Keratinocyte (primary cell): ENCODE results near the gene PAPPA. TPM values are rescaled to one million over a fixed set of nuclear protein-coding genes. Genes with fewer than 3 reads are reported as not detected.

Experiments
- DNase-seq: peaks from one replicate; pipeline ENCODE4 v3.0.0-alpha.2; 2011; ENCODE audit warnings: low read depth, missing footprints, low spot score
- FAIRE-seq: peaks from 2 replicates; lab custom pipeline; 2011; peaks lifted over from hg19 to GRCh38; lab: Jason Lieb, UNC
- H2AFZ ChIP-seq: 2 replicates; pipeline ENCODE4 v1.6.0; 2012; ENCODE audit warnings: low read length, control low read depth, inconsistent platforms; ENCODE audit not compliant: control insufficient read depth
- H3K27ac ChIP-seq: 2 replicates; pipeline ENCODE4 v1.5.1; 2011; ENCODE audit warnings: low read length; ENCODE audit not compliant: control insufficient read depth, insufficient read depth
- H3K27me3 ChIP-seq: 3 replicates; pipeline ENCODE4 v1.6.0; 2011; ENCODE audit warnings: low read length; ENCODE audit not compliant: control insufficient read depth, insufficient read depth; ENCODE audit errors: extremely low read depth
- H3K36me3 ChIP-seq, 2 experiments: 2 replicates in 1 of 2; 3 replicates in 1 of 2; pipeline ENCODE4 v1.5.1; 2011; ENCODE audit warnings: low read length in 2 of 2, mild to moderate bottlenecking in 1 of 2; ENCODE audit not compliant: control insufficient read depth in 2 of 2, insufficient read depth in 2 of 2; ENCODE audit errors: extremely low read depth in 1 of 2
- H3K4me1 ChIP-seq: 3 replicates; pipeline ENCODE4 v1.5.1; 2011; ENCODE audit warnings: low read length; ENCODE audit not compliant: control insufficient read depth, insufficient read depth; ENCODE audit errors: extremely low read depth
- H3K4me2 ChIP-seq: 3 replicates; pipeline ENCODE4 v1.6.0; 2011; ENCODE audit warnings: low read depth, low read length; ENCODE audit not compliant: control insufficient read depth, insufficient read depth; ENCODE audit errors: extremely low read depth
- H3K4me3 ChIP-seq, 3 experiments: fragments of 200-600 bp in 1 of 3; sonication (generic) in 1 of 3; 2 replicates in 2 of 3; 3 replicates in 1 of 3; pipeline ENCODE4 v1.5.1; 2011 to 2016; ENCODE audit warnings: low read length in 3 of 3, mild to moderate bottlenecking in 3 of 3, control low read depth in 2 of 3, inconsistent platforms in 1 of 3, low read depth in 1 of 3, mixed read lengths in 1 of 3, mixed run types in 1 of 3, moderate library complexity in 1 of 3; ENCODE audit not compliant: control insufficient read depth in 2 of 3, insufficient read depth in 2 of 3; ENCODE audit errors: extremely low read depth in 1 of 3
- H3K79me2 ChIP-seq: 2 replicates; pipeline ENCODE4 v1.6.0; 2012; ENCODE audit warnings: low read length; ENCODE audit not compliant: control insufficient read depth, insufficient read depth
- H3K9ac ChIP-seq: 3 replicates; pipeline ENCODE4 v1.6.0; 2011; ENCODE audit warnings: low read length; ENCODE audit not compliant: control insufficient read depth, insufficient read depth; ENCODE audit errors: extremely low read depth
- H3K9me1 ChIP-seq: 3 replicates; pipeline ENCODE4 v1.6.0; 2011; ENCODE audit warnings: low read length; ENCODE audit not compliant: control insufficient read depth, insufficient read depth; ENCODE audit errors: extremely low read depth
- H3K9me3 ChIP-seq: 2 replicates; pipeline ENCODE4 v1.5.1; 2012; ENCODE audit warnings: low read depth, low read length; ENCODE audit not compliant: control insufficient read depth
- H4K20me1 ChIP-seq: 3 replicates; pipeline ENCODE4 v1.6.0; 2011; ENCODE audit warnings: low read length; ENCODE audit not compliant: control insufficient read depth, insufficient read depth; ENCODE audit errors: extremely low read depth
- CTCF ChIP-seq, 3 experiments: IDR thresholded peaks in 1 of 3; conservative IDR thresholded peaks in 1 of 3; optimal IDR thresholded peaks in 1 of 3; 2 replicates in 2 of 3; 3 replicates in 1 of 3; pipeline versions ENCODE3 to v1.5.1; 2011; ENCODE audit warnings: low read length in 3 of 3, mild to moderate bottlenecking in 3 of 3, moderate library complexity in 2 of 3, control low read depth in 1 of 3, inconsistent platforms in 1 of 3; ENCODE audit not compliant: insufficient read depth in 2 of 3; ENCODE audit errors: extremely low read depth in 1 of 3
- EZH2 ChIP-seq: IDR thresholded peaks from one replicate; pipeline ENCODE4 v1.6.1; 2012; ENCODE audit warnings: inconsistent platforms, mild to moderate bottlenecking, low read length, moderate library complexity
- dilution Hi-C: fragments of 300-500 bp; cut with MboI; formaldehyde crosslinking; loops from one replicate; pipeline ENCODE4 v1.7.0; 2020; ENCODE audit warnings: low sequenced_read_pairs; ENCODE audit not compliant: extremely low pct_ligation_motif_present
- polyA plus RNA-seq, 5 experiments: library from polyadenylated mRNA; depleted of rRNA in 3 of 5; stranded (reverse) in 3 of 5; stranded (forward) in 1 of 5; unstranded in 1 of 5; fragments of >200 nt; gene quantifications; 1 replicate in 1 of 5; 2 replicates in 3 of 5; 3 replicates in 1 of 5; pipeline versions ENCODE4 v1.2.1 to v1.2.3, GENCODE V29; 2011 to 2012; ENCODE audit warnings: missing spikeins in 2 of 5, low read depth in 1 of 5, low replicate concordance in 1 of 5

Gene PAPPA
- polyA plus RNA-seq, 1 donor (not counting 4 experiments of a cell fraction or from before 2014, with no cell fraction given) = 0.77 TPM

DNA sequence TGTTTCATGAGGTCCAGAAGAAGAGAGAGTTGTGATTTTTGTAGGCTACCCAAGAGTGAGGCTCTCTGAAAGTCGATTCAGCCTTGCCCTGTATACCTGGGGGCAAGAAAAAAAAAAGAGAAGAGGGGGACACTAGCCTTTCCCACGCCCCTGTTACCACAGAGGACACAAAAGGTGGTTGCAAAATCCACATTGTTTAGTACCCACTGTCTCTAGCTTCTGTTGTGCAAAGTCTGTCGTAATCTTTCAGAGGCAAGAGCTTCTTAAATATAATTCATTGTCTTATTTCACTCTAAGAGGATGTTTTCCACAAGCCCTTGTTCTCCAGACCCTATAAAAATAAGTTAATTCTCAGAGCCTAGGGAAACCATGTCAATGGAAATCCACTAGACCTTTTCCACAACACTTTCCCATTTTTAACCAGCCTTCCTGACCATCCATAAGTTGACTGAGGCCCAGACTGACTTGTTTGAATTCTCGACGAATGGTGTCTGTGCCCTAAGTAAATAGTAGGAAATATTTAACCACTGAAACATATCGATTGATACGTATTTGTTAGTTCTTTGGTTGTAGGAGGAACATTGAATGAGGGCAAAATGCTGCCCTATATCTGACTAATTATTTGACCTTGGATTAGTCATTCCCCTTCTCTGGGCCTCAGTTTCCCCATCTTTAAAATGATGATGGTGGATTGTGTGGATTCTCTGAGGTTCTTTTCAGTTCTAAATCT is 182.7 kb downstream of the PAPPA start:
- no peak for FAIRE-seq
- Histone ChIP-seq H3K4me1 (no peaks in the 10 kb centered on the region), H3K27ac (no peak overlapping the region), H3K79me2 (no peaks in the 10 kb centered on the region), H3K4me3 (no peak overlapping the region), H3K36me3 (no peaks in the 10 kb centered on the region), H4K20me1 (no peaks in the 10 kb centered on the region), H3K9ac (no peak overlapping the region), H3K9me1 (no peaks in the 10 kb centered on the region), H3K4me2 (no peak overlapping the region), H3K9me3 (no peaks in the 10 kb centered on the region), H3K27me3 (no peaks in the 10 kb centered on the region), H2AFZ (no peak overlapping the region)
- TF ChIP-seq CTCF (optimal IDR thresholded peaks at IDR 0.05 in 1 of 3, IDR thresholded peaks at IDR 0.05 in 1 of 3, conservative IDR thresholded peaks at IDR 0.05 in 1 of 3; ENCODE audit: extremely low read depth in 1 of 3, insufficient read depth in 2 of 3, low read length in 3 of 3) (no peak), EZH2 (no peak)
- dilution Hi-C loops = no loop called here
- DNase-seq = no peak

GRCh38 chr9:116337015-116337414 is 183.4 kb downstream of the PAPPA start:
- no peaks in the 10 kb centered on the region for H3K9me1 ChIP-seq
- no peak for TF ChIP-seq CTCF (optimal IDR thresholded peaks at IDR 0.05 in 1 of 3, IDR thresholded peaks at IDR 0.05 in 1 of 3, conservative IDR thresholded peaks at IDR 0.05 in 1 of 3; ENCODE audit: extremely low read depth in 1 of 3, insufficient read depth in 2 of 3, low read length in 3 of 3)
- no peak for TF ChIP-seq EZH2
- dilution Hi-C loops = no loop called here
- no peak for FAIRE-seq
- H3K4me3 ChIP-seq = no peak overlapping the region
- DNase-seq = no peak
- H3K9me3 ChIP-seq = no peaks in the 10 kb centered on the region
- H3K79me2 ChIP-seq = no peaks in the 10 kb centered on the region
- no peaks in the 10 kb centered on the region for H3K36me3 ChIP-seq
- no peak overlapping the region for H3K27ac ChIP-seq
- H3K27me3 ChIP-seq = no peaks in the 10 kb centered on the region
- no peak overlapping the region for H3K9ac ChIP-seq
- no peaks in the 10 kb centered on the region for H4K20me1 ChIP-seq
- no peak overlapping the region for H2AFZ ChIP-seq
- H3K4me1 ChIP-seq = no peaks in the 10 kb centered on the region
- no peak overlapping the region for H3K4me2 ChIP-seq
